Measurements from ENCODE around the gene FCAMR.

- TF ChIP-seq YY1 (IDR thresholded peaks at IDR 0.05; ENCODE audit: insufficient read depth, insufficient read length) (no peak), SUZ12 (IDR thresholded peaks at IDR 0.05; ENCODE audit: extremely low read depth, insufficient read depth, insufficient read length) (no peak), ZNF274 (IDR thresholded peaks at IDR 0.05; ENCODE audit: low read depth, low read length) (no peak)
Observed at GRCh38 chr1:206944703-206945102, 25.6 kb downstream of the FCAMR start.

Measured in NT2/D1 (cell line).